ENCODE data around the gene SASH3.
A peak's percentile ranks its signal among the peaks of the same experiment; 100 is the strongest.

SASH3 gene

DNA sequence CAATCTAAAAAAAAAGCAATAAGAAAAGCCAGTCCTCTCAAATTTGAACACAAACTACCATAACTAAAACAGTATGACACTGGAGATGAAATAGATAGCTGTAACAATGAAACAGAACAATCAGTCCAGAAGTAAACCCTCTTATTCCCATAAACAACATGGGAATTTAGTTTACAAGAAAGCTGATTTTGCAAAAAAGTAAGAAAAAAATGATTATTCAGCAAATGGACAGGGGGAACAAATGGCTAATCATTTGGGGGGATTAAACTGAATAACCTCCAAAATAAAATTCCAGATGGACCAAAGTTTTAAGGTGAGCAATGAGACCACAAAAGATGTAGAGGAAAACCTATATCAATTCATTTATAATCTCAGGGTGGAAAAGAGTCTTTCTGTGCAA, 16.1 kb upstream of the SASH3 start:
- no peaks in the 10 kb centered on the region for H3K9me3 ChIP-seq (replicated peaks in 1 of 11)
- H3K4me2 ChIP-seq, result 0 out of 22 replicates have a peak overlapping the region, but pooled peaks of 2 of the 11 experiments have one; percentile 11 to 22
- H3K27me3 ChIP-seq, result peaks cover 48 to 100% (median 84%) of the 10 kb centered on the region in 11 experiments
- no peak for TF ChIP-seq Cebpa-rat (IDR thresholded peaks at IDR 0.05)
- no peaks in the 10 kb centered on the region; a peak in 1 of 22 replicates for H4K20me1 ChIP-seq
- H3K4me3 ChIP-seq, result no peak overlapping the region
- no peak overlapping the region for H3K9ac ChIP-seq
- H3K4me1 ChIP-seq, result peaks cover 54 to 82% (median 65%) of the 10 kb centered on the region in 10 experiments
- no peak overlapping the region for H3K27ac ChIP-seq
- no peaks in the 10 kb centered on the region for H3K36me3 ChIP-seq

DNA sequence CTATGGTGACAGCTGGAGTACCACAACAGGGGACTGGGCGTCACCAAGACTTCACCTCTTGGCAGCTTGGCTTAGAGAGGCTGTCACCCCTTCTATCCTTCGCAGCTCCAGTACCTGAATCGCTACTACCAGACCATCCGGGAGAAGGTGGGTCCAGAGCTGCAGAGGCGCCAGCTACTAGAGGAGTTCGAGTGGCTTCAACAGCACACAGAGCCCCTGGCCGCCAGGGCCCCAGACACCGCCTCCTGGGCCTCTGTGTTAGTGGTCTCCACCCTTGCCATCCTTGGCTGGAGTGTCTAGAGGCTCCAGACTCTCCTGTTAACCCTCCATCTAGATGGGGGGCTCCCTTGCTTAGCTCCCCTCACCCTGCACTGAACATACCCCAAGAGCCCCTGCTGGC, 11.6 kb upstream of the SASH3 start:
- Histone ChIP-seq H3K36me3 (no peaks in the 10 kb centered on the region), H3K4me1 (peaks cover 62 to 87% (median 76%) of the 10 kb centered on the region in 10 experiments), H3K4me2 (peak overlapping the region in 10 of 11 experiments; percentile 33 to 98 (median 64); a peak in 17 of 22 replicates), H4K20me1 (no peaks in the 10 kb centered on the region), H3K9ac (peak overlapping the region in 1 of 11 experiments; percentile 41; a peak in 1 of 22 replicates), H3K27ac (peak overlapping the region in 8 of 11 experiments; percentile 46 to 93 (median 68); a peak in 12 of 22 replicates), H3K4me3 (no peak overlapping the region), H3K9me3 (replicated peaks in 1 of 11) (no peaks in the 10 kb centered on the region), H3K27me3 (peaks cover 66 to 100% (median 87%) of the 10 kb centered on the region in 11 experiments)
- TF ChIP-seq Cebpa-rat (IDR thresholded peaks at IDR 0.05), result no peak

DNA sequence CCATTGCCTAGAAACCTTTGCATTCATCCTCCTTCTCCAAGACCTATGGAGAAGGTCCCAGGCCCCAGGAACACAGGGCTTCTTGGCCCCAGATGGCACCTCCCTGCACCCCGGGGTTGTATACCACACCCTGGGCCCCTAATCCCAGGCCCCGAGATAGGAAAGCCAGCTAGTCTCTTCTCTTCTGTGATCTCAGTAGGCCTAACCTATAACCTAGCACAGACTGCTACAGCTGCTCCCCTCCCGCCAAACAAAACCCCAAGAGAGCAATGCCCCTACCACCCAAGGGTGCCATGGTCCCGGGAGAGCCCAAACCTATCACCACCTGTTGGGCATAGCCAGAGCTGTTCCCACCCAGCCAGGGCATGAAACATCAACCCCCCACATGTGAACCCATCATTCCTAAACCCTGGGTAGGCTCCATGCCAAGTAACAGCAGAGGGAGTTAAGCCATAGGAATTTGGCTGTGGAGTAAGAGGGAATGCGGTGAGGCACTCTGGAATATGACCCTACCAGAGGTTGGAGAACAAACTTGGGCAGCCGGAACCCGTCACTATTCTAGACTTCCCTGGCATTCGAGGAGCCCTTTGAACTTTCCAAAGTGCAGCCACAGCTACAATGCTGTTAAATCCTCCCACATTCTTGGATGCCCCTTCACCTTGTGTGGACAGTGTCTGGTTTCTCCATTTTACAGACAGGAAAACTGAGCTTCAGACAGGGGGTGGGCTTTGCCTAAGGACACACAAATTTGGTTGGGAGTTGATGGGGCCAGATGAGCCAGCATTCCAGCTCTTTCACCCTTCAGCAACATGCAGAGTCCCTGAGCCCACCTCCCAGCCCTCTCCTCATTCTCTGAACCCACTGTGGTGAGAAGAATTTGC, 10.9 kb upstream of the SASH3 start:
- H4K20me1 ChIP-seq, result no peaks in the 10 kb centered on the region
- peak overlapping the region; percentile 4 to 98 (median 62) for H3K4me2 ChIP-seq
- no peaks in the 10 kb centered on the region for H3K36me3 ChIP-seq
- no peak for TF ChIP-seq Cebpa-rat (IDR thresholded peaks at IDR 0.05)
- H3K4me1 ChIP-seq, result peaks cover 69 to 93% (median 79%) of the 10 kb centered on the region in 10 experiments
- peak overlapping the region in 6 of 11 experiments; percentile 18 to 57 (median 39); a peak in 7 of 22 replicates for H3K9ac ChIP-seq
- no peak overlapping the region for H3K4me3 ChIP-seq
- H3K9me3 ChIP-seq (replicated peaks in 1 of 11), result no peaks in the 10 kb centered on the region
- peak overlapping the region in 8 of 11 experiments; percentile 46 to 93 (median 68); a peak in 15 of 22 replicates for H3K27ac ChIP-seq
- peaks cover 62 to 100% (median 87%) of the 10 kb centered on the region in 11 experiments for H3K27me3 ChIP-seq

DNA sequence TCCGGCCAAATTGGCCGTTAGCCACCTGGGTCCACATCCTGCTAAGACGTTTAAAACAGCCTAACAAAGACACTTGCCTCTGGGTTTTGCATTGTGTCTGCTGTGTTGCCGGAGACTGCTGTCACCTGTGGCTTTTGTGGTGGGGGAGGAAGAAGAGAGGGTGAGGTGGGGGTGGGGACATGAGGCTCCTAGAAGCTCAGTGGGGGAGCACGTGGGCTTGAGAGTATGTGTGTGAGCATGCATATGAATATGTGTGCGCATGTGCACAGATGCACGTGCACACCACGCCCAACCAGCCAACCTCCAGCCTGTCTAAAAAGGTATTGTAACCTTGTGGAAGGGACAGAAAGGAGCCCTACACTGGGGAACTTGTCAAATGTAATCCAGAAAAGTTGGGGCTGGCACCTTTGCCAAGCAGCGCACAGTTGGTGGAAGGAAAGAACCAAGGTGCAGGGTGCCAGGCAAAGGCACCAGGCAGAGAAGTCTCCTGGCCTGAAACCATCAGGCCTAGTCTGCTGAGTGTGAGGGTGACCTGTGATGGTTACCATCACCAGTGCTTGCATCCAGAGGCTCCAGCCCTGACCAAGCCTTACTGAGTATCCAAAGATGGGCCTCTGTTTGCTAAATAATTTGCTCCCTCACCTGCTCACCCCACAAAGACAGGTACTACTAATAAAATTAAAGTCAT, 10.1 kb upstream of the SASH3 start:
- Histone ChIP-seq H3K27ac (peak overlapping the region in 8 of 11 experiments; percentile 46 to 93 (median 68); a peak in 16 of 22 replicates), H3K36me3 (no peaks in the 10 kb centered on the region), H3K27me3 (peaks cover 65 to 100% (median 87%) of the 10 kb centered on the region in 11 experiments), H4K20me1 (no peaks in the 10 kb centered on the region), H3K4me3 (no peak overlapping the region), H3K9ac (peak overlapping the region in 6 of 11 experiments; percentile 18 to 57 (median 39); a peak in 7 of 22 replicates), H3K4me2 (peak overlapping the region; percentile 4 to 98 (median 62)), H3K9me3 (replicated peaks in 1 of 11) (no peaks in the 10 kb centered on the region), H3K4me1 (peaks cover 76 to 96% (median 81%) of the 10 kb centered on the region in 10 experiments)
- TF ChIP-seq Cebpa-rat (IDR thresholded peaks at IDR 0.05), result no peak

DNA sequence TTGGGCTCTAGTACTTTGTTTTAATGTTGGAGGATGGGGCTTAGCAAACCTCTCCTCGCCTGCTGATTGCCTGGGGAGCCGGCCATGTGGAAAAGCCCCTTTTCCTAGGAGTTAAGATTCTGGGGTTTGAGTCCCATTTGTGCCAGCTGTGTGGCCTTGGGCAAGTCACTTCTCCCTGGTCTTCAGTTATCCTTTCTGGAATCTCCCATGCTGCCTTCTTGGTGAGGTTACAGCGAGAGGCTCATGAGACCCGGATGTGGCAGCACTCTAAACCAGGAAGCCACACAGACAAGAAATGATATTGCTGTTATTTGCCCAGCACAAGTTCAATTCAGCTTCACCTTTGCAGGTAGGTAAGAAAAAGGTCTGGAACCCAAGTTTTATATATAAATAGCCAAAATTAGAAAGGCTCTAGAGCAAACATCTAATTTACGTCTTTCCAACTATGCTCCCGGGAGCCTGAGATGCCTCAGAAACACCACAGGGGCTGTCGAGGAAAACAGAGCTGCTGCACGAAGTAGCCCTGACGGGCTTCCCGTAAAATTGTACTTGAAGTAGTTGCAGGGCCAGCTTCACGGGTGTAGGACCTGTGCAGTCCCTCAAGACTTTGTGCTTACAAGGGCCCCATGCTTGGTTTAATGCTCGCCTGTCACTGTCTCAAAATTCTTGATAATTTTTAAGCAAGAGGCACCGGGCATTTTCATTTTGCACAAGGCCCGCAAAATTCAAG, 8.3 kb upstream of the SASH3 start:
- no peaks in the 10 kb centered on the region for H4K20me1 ChIP-seq
- no peaks in the 10 kb centered on the region for H3K36me3 ChIP-seq
- H3K4me1 ChIP-seq, result peaks cover 88 to 99% (median 93%) of the 10 kb centered on the region in 10 experiments
- no peak overlapping the region for H3K4me3 ChIP-seq
- peaks cover 62 to 99% (median 85%) of the 10 kb centered on the region in 11 experiments for H3K27me3 ChIP-seq
- H3K9me3 ChIP-seq (replicated peaks in 1 of 11), result no peaks in the 10 kb centered on the region
- H3K4me2 ChIP-seq, result peak overlapping the region; percentile 65 to 98 (median 79)
- TF ChIP-seq Cebpa-rat (IDR thresholded peaks at IDR 0.05), result no peak
- peak overlapping the region; percentile 55 to 93 (median 86); a peak in 21 of 22 replicates for H3K27ac ChIP-seq
- peak overlapping the region; percentile 20 to 80 (median 37); a peak in 15 of 22 replicates for H3K9ac ChIP-seq

DNA sequence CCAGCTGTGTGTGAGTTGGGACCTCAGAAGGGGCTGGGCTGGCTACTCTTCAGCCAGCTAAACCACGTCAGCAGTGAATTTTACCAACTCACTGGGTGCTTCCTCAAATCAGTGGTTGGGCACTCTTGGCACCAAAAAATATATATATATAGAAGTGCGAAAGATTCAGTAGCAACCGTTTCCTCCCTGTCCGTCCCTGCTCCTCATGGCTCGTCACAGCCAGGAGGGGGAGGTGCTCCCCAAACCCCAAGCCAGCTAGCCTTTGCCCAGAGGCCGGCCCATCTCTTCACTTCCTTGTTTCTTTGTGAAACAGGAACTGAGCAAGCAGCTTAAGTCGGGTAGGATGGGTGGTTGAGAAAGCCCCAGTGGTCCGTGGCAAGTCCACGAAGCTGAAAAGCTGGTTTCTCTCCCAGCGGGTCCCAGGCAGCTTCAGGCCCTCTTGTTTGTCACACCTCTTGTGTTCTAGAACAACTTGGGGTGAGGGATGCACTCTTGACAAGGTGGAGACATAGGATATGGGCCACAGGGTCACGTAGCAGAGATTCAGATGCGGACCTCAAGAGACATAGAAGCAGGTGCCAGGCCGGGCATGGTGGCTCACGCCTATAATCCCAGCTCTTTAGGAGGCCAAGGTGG, 6.8 kb upstream of the SASH3 start:
- peak in 3 of 11 experiments; percentile 31 to 57 (median 42); a peak in 2 of 22 replicates for TF ChIP-seq Cebpa-rat (IDR thresholded peaks at IDR 0.05)
- no peaks in the 10 kb centered on the region for H3K9me3 ChIP-seq (replicated peaks in 1 of 11)
- H3K4me1 ChIP-seq, result peaks cover 86 to 100% (median 97%) of the 10 kb centered on the region in 10 experiments
- H3K27ac ChIP-seq, result peak overlapping the region; percentile 84 to 93 (median 88)
- H3K4me3 ChIP-seq, result no peak overlapping the region
- H3K4me2 ChIP-seq, result peak overlapping the region; percentile 73 to 98 (median 85)
- H3K27me3 ChIP-seq, result peaks cover 66 to 99% (median 92%) of the 10 kb centered on the region in 11 experiments
- H3K36me3 ChIP-seq, result no peaks in the 10 kb centered on the region
- no peaks in the 10 kb centered on the region for H4K20me1 ChIP-seq
- peak overlapping the region; percentile 66 to 82 (median 76) for H3K9ac ChIP-seq

DNA sequence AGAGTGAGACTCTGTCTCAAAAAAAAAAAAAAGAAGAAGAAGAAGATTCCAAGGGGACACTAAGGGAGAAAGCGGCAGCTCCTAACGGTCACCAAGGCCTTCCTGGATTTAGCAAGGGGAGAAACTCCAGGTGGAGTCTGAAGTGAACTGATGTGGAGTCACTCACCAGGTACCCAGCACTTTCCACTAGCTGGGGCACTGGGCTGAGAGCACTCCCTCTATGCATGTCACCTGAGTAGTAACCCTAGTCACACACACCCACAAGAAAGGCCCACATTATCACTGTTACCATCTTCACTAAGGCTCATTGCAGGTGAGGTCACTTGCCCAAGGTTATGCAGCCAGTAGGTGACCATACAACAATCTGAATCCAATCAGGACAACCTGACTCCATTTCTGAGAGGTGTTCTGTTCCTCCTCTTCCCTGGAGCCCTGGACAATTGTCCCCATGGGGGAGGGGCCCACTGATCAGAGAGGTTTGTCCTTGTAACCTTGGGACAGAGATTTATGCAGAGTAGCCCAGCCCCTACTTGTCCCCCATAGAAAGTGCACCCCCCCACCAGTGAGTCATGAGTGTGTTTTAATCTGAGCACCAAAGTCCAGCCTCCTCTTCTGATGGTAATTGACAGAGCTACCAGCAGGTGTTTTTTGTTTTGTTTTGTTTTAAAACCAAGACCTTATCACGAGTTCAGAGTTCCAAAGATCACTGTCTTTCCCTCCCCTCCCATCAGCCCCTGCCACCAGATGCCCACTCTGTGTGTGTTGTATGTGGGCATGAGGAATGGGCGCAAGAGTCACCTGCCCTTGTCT, 5.9 kb upstream of the SASH3 start:
- H3K4me2 ChIP-seq, result peak overlapping the region; percentile 73 to 98 (median 85)

More for the DNA sequence above, 5.9 kb upstream of the SASH3 start:
- Histone ChIP-seq H3K27ac (peak overlapping the region; percentile 84 to 93 (median 88)), H3K4me3 (no peak overlapping the region), H4K20me1 (no peaks in the 10 kb centered on the region), H3K27me3 (peaks cover 61 to 99% (median 88%) of the 10 kb centered on the region in 11 experiments), H3K9ac (peak overlapping the region; percentile 66 to 82 (median 76); a peak in 20 of 22 replicates), H3K9me3 (replicated peaks in 1 of 11) (no peaks in the 10 kb centered on the region), H3K36me3 (no peaks in the 10 kb centered on the region), H3K4me1 (peaks cover 88 to 100% (median 97%) of the 10 kb centered on the region in 10 experiments)
- no peak for TF ChIP-seq Cebpa-rat (IDR thresholded peaks at IDR 0.05)

Measured in BLaER1 treated with 17β-estradiol and CSF1 and Interleukin-3, amounts not matched to agents 10 nM and 100 nM (cell line).